Measurements from ENCODE around the gene DSCAML1. TPM values are rescaled to one million over a fixed set of nuclear protein-coding genes. Genes with fewer than 3 reads are reported as not detected.
"Not testable (repeated sequence)": the region's sequence is repeated elsewhere in the genome, so short reads cannot be mapped to it uniquely, and the experiment has no call there.

Gene DSCAML1
- total RNA-seq, 2 donors from 2014 or later = 0.21 to 0.41 TPM

- Histone ChIP-seq H3K4me1 (ENCODE audit: control insufficient read depth in 1 of 2, low read depth in 2 of 2) (peaks cover 0 to 7% of the 10 kb centered on the region in 2 donors), H3K9me3 (no peaks in the 10 kb centered on the region), H3K27me3 (replicated peaks; ENCODE audit: insufficient read depth) (no peaks in the 10 kb centered on the region), H3K4me3 (no peak overlapping the region), H3K36me3 (no peaks in the 10 kb centered on the region), H3K27ac (no peak overlapping the region)
- no peak for ATAC-seq (ENCODE audit: insufficient number of reproducible peaks, low FRiP score, low read depth)
- no peak for TF ChIP-seq CTCF (IDR thresholded peaks at IDR 0.05)
- DNase-seq (ENCODE audit: low spot score) = no peak
Measured at GRCh38 chr11:117816846-117817367, 19.9 kb upstream of the DSCAML1 start.

GRCh38 chr11:117816151-117816741 lies 19.2 kb upstream of the DSCAML1 start:
- ATAC-seq (ENCODE audit: insufficient number of reproducible peaks, low FRiP score, low read depth) (no peak), DNase-seq (ENCODE audit: low spot score) (no peak)
- H3K9me3 ChIP-seq = no peaks in the 10 kb centered on the region
- no peaks in the 10 kb centered on the region for H3K36me3 ChIP-seq
- peaks cover 0 to 7% of the 10 kb centered on the region in 2 donors for H3K4me1 ChIP-seq (ENCODE audit: control insufficient read depth in 1 of 2, low read depth in 2 of 2)
- TF ChIP-seq CTCF (IDR thresholded peaks at IDR 0.05) = no peak
- no peak overlapping the region for H3K4me3 ChIP-seq
- no peak overlapping the region for H3K27ac ChIP-seq
- H3K27me3 ChIP-seq (replicated peaks; ENCODE audit: insufficient read depth) = no peaks in the 10 kb centered on the region

GRCh38 chr11:117815262-117815803 lies 18.3 kb upstream of the DSCAML1 start:
- Histone ChIP-seq H3K9me3 (no peaks in the 10 kb centered on the region), H3K27ac (no peak overlapping the region), H3K4me1 (ENCODE audit: control insufficient read depth in 1 of 2, low read depth in 2 of 2) (peaks cover 0 to 7% of the 10 kb centered on the region in 2 donors), H3K36me3 (no peaks in the 10 kb centered on the region), H3K4me3 (no peak overlapping the region), H3K27me3 (replicated peaks; ENCODE audit: insufficient read depth) (no peaks in the 10 kb centered on the region)
- DNase-seq (ENCODE audit: low spot score) (no peak), ATAC-seq (ENCODE audit: insufficient number of reproducible peaks, low FRiP score, low read depth) (no peak)
- no peak for TF ChIP-seq CTCF (IDR thresholded peaks at IDR 0.05)

- H3K4me3 ChIP-seq = no peak overlapping the region
- H3K4me1 ChIP-seq (ENCODE audit: control insufficient read depth in 1 of 2, low read depth in 2 of 2) = peaks cover 0 to 7% of the 10 kb centered on the region in 2 donors
- H3K36me3 ChIP-seq = no peaks in the 10 kb centered on the region
- ATAC-seq (ENCODE audit: insufficient number of reproducible peaks, low FRiP score, low read depth) (no peak), DNase-seq (ENCODE audit: low spot score) (no peak)
- H3K27me3 ChIP-seq (replicated peaks; ENCODE audit: insufficient read depth) = no peaks in the 10 kb centered on the region
- H3K27ac ChIP-seq = no peak overlapping the region
- TF ChIP-seq CTCF (IDR thresholded peaks at IDR 0.05) = no peak
- no peaks in the 10 kb centered on the region for H3K9me3 ChIP-seq
Measured at GRCh38 chr11:117814766-117815261, 17.8 kb upstream of the DSCAML1 start.

- H3K27ac ChIP-seq = no peak overlapping the region
- TF ChIP-seq CTCF (IDR thresholded peaks at IDR 0.05) = no peak
- ATAC-seq (ENCODE audit: insufficient number of reproducible peaks, low FRiP score, low read depth) (no peak), DNase-seq (ENCODE audit: low spot score) (no peak)
- no peaks in the 10 kb centered on the region for H3K27me3 ChIP-seq (replicated peaks; ENCODE audit: insufficient read depth)
- H3K9me3 ChIP-seq = no peaks in the 10 kb centered on the region
- no peaks in the 10 kb centered on the region for H3K36me3 ChIP-seq
- H3K4me1 ChIP-seq (ENCODE audit: control insufficient read depth in 1 of 2, low read depth in 2 of 2) = peaks cover 0 to 7% of the 10 kb centered on the region in 2 donors
- no peak overlapping the region for H3K4me3 ChIP-seq
Measured at GRCh38 chr11:117814204-117814765, 17.3 kb upstream of the DSCAML1 start.

- not testable (repeated sequence) for H3K4me1 ChIP-seq (ENCODE audit: control insufficient read depth in 1 of 2, low read depth in 2 of 2); H3K27ac ChIP-seq; ATAC-seq (ENCODE audit: insufficient number of reproducible peaks, low FRiP score, low read depth); H3K4me3 ChIP-seq; DNase-seq (ENCODE audit: low spot score); H3K9me3 ChIP-seq; H3K36me3 ChIP-seq; H3K27me3 ChIP-seq (replicated peaks; ENCODE audit: insufficient read depth)
Measured at GRCh38 chr11:117810056-117810451, 13.0 kb upstream of the DSCAML1 start.

Measured in thoracic aorta (tissue), 2 donors.